Gastrocnemius medialis (tissue), 4 donors: ENCODE measurements around the gene PDC.

Source experiments
- CTCF ChIP-seq, 5 experiments: fragments of 450-650 bp in 3 of 5; fragments of 200-600 bp in 2 of 5; sonication (generic) in 2 of 5; IDR thresholded peaks in 4 of 5; conservative IDR thresholded peaks in 1 of 5; 1 replicate in 4 of 5; 2 replicates in 1 of 5; pipeline ENCODE4 v1.5.1; 2016 to 2019; ENCODE audit warnings: antibody characterized with exemption in 5 of 5, mild to moderate bottlenecking in 3 of 5, moderate library complexity in 3 of 5
- POLR2A ChIP-seq, 2 donors: fragments of 450-650 bp; IDR thresholded peaks; one replicate each; pipeline ENCODE4 v1.6.1; 2017; ENCODE audit warnings: antibody characterized with exemption in 2 of 2, mild to moderate bottlenecking in 2 of 2, moderate library complexity in 2 of 2

- no peak for TF ChIP-seq CTCF (IDR thresholded peaks at IDR 0.05 in 4 of 5, conservative IDR thresholded peaks at IDR 0.05 in 1 of 5)
- TF ChIP-seq POLR2A (IDR thresholded peaks at IDR 0.05) = no peak
Observed at GRCh38 chr1:186463511-186463910, 2.6 kb upstream of the PDC start.
